ENCODE results near the gene GKAP1. TPM values are rescaled to one million over a fixed set of nuclear protein-coding genes. Genes with fewer than 3 reads are reported as not detected.
"Not testable (repeated sequence)": the region's sequence is repeated elsewhere in the genome, so short reads cannot be mapped to it uniquely, and the experiment has no call there.

Gene GKAP1
- total RNA-seq (1 to 10 TPM; 3.5 to 6.1 TPM), polyA plus RNA-seq (10 to 100 TPM in 1 of 2 donors, 1 to 10 TPM in 1; 3.2 to 10.9 TPM)

DNA sequence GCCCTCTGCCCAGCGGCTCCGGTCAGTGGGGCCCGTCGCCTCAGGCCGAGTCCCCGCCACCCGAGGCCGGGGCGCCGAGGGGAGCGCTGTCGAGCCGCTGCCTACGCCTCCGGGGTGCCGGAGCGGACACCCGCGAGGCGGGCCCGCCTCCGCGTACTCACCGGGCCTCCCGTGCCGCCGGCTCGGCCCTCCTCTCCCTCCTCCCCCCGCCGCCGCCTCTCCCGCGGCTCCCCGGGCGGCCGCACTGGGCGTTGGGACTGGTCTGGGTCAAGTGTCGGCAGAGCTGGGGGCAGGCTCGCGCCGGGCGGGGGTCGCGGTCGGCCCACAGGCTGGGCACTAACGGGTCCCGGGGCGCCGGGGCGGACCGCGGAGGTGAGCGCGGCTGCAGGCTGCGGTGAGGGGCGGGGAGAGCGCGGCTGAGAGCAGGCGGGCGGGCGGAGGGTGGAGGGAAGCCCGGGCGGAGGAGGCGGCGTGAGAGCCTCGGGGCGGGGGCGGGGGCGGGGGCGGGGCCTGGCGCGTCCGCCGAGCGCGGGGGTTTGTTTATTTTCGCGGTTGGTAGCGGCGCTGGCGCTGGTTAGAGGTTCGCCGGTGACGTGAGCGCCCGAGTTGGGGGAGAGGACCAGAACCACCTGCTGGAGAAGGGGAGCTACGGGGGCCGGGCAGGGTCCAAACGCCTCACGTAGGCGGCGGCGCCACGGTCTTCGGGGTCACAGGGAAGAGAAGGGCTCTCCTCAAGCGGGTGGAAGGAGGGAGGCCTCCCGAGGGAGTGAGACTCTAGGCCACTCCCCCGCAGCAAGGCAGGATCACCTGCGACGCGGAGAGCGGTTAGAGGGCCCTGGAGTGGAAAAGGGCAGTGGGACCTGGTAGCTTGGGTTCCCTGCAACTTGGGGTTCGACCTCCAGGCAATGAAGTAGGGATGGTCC is at the start of gene GKAP1:
Gene GKAP1 (minus strand): TSS at position 414 of the 923 bp plus-strand sequence. CDS start 11,252 bp downstream, outside the sequence.
- peak within 1 kb of the TSS; percentile 80 to 85 for H3K27ac ChIP-seq (ENCODE audit: low read depth in 1 of 2, low read length in 2 of 2)
- TF ChIP-seq SP1 (IDR thresholded peaks at IDR 0.05) (peak; percentile 16), RXRA (IDR thresholded peaks at IDR 0.05) (peak in 1 of 2 donors; percentile 8), EGR1 (IDR thresholded peaks at IDR 0.05; ENCODE audit: low read depth in 2 of 2) (peak in 1 of 2 donors; percentile 37), YY1 (IDR thresholded peaks at IDR 0.05) (peak; percentile 22)
- TF ChIP-seq, protein P1, sequence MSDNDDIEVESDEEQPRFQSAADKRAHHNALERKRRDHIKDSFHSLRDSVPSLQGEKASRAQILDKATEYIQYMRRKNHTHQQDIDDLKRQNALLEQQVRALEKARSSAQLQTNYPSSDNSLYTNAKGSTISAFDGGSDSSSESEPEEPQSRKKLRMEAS (IDR thresholded peaks at IDR 0.05) = peak; percentile 23
- TF ChIP-seq, protein P2, sequence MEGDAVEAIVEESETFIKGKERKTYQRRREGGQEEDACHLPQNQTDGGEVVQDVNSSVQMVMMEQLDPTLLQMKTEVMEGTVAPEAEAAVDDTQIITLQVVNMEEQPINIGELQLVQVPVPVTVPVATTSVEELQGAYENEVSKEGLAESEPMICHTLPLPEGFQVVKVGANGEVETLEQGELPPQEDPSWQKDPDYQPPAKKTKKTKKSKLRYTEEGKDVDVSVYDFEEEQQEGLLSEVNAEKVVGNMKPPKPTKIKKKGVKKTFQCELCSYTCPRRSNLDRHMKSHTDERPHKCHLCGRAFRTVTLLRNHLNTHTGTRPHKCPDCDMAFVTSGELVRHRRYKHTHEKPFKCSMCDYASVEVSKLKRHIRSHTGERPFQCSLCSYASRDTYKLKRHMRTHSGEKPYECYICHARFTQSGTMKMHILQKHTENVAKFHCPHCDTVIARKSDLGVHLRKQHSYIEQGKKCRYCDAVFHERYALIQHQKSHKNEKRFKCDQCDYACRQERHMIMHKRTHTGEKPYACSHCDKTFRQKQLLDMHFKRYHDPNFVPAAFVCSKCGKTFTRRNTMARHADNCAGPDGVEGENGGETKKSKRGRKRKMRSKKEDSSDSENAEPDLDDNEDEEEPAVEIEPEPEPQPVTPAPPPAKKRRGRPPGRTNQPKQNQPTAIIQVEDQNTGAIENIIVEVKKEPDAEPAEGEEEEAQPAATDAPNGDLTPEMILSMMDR (IDR thresholded peaks at IDR 0.05; ENCODE audit: low read depth, low read length, missing input control) = peak; percentile 12
- H3K27me3 ChIP-seq (ENCODE audit: control insufficient read depth in 4 of 4, insufficient read depth in 4 of 4, low read length in 3 of 4); H3K36me3 ChIP-seq (ENCODE audit: control insufficient read depth in 4 of 4, insufficient read depth in 3 of 4, low read depth in 1 of 4, low read length in 3 of 4); H3K9me3 ChIP-seq (ENCODE audit: control insufficient read depth in 4 of 4, low read length in 3 of 4); H3K4me1 ChIP-seq (ENCODE audit: control insufficient read depth in 4 of 4, insufficient read depth in 4 of 4, low read length in 3 of 4): not testable (repeated sequence)
- DNase-seq (ENCODE audit: low spot score) = peak; percentile 88
- peak within 1 kb of the TSS; percentile 54 to 66 for H3K9ac ChIP-seq (ENCODE audit: low read depth in 1 of 2, low read length in 2 of 2)
- 1% methylated on average over 103 of the region's 103 CpGs for WGBS
- H3K4me3 ChIP-seq (ENCODE audit: low read depth in 1 of 3, low read length in 3 of 3) = peak within 1 kb of the TSS; percentile 63 to 81 (median 72)

- H3K4me1 ChIP-seq (ENCODE audit: control insufficient read depth in 4 of 4, insufficient read depth in 4 of 4, low read length in 3 of 4); H3K9ac ChIP-seq (ENCODE audit: low read depth in 1 of 2, low read length in 2 of 2); H3K4me3 ChIP-seq (ENCODE audit: low read depth in 1 of 3, low read length in 3 of 3); H3K27ac ChIP-seq (ENCODE audit: low read depth in 1 of 2, low read length in 2 of 2); DNase-seq (ENCODE audit: low spot score); H3K27me3 ChIP-seq (ENCODE audit: control insufficient read depth in 4 of 4, insufficient read depth in 4 of 4, low read length in 3 of 4); H3K36me3 ChIP-seq (ENCODE audit: control insufficient read depth in 4 of 4, insufficient read depth in 3 of 4, low read depth in 1 of 4, low read length in 3 of 4); H3K9me3 ChIP-seq (ENCODE audit: control insufficient read depth in 4 of 4, low read length in 3 of 4): not testable (repeated sequence)
- 95% methylated on average over 8 of the region's 8 CpGs for whole genome bisulfite sequencing
Observed at GRCh38 chr9:83849895-83850294, 32.3 kb upstream of the GKAP1 start.

DNA sequence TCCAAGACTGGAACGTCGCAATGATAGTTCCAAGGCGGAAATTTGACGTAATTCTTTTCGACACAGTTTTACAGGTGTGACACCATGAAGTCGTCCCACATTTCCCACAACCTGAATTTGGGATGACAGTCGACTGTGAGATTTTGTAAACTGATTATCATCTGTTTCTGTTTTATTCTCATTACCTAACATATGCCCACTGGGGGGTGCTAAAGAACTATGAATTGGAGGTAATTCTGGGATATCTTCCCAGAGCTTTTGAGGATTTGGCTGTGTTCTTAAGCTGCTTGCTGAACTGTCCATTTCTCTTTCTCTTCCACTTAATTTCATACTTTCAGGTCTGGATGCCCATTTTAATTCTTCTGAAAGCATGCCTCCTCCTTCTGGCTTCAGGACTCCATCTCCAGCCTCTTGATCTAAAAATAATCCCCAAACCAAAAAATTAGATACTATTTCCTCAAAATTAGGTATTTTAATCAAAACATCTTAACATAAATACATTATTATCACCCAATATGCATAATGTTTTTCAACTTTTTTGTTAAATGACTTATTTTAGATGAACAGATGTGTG is 19.6 kb upstream of the GKAP1 start:
- H3K27me3 ChIP-seq (ENCODE audit: control insufficient read depth in 4 of 4, insufficient read depth in 4 of 4, low read length in 3 of 4); H3K36me3 ChIP-seq (ENCODE audit: control insufficient read depth in 4 of 4, insufficient read depth in 3 of 4, low read depth in 1 of 4, low read length in 3 of 4); H3K4me3 ChIP-seq (ENCODE audit: low read depth in 1 of 3, low read length in 3 of 3); DNase-seq (ENCODE audit: low spot score); H3K27ac ChIP-seq (ENCODE audit: low read depth in 1 of 2, low read length in 2 of 2); H3K4me1 ChIP-seq (ENCODE audit: control insufficient read depth in 4 of 4, insufficient read depth in 4 of 4, low read length in 3 of 4); H3K9me3 ChIP-seq (ENCODE audit: control insufficient read depth in 4 of 4, low read length in 3 of 4); H3K9ac ChIP-seq (ENCODE audit: low read depth in 1 of 2, low read length in 2 of 2): not testable (repeated sequence)
- TF ChIP-seq RAD21 (IDR thresholded peaks at IDR 0.05) = peak; percentile 46 to 53
- 67% methylated on average over 7 of the region's 7 CpGs for WGBS

DNA sequence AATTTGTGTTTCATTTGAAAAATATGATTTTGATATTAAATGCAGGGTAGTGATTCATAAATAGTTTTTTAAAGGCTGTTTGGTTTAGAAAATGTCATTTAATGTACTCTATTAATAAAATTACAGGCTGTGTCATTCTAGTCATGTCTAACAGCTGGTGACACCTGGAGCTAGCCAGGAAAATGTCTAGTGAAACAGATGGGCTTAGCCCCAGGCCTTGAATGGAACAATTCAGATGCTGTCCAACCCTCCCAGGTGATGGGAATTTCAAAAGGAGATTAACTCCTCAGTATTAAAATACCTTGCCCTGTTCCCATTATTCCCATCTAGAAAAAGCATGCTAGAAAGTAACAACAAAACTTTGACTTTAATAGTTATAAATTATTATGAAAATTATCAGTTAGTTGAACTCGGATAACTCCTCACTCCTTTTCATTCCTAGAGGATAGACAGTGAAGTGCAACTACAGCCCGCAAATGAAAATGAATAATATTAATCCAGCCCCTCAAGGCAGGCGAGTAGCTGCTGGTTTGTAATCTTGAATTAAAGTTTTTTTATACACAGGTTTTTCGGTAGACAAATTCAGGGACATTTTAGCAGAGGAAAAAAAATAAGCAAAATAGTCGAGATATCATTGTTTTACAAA is 13.0 kb upstream of the GKAP1 start:
- not testable (repeated sequence) for H3K9ac ChIP-seq (ENCODE audit: low read depth in 1 of 2, low read length in 2 of 2); H3K36me3 ChIP-seq (ENCODE audit: control insufficient read depth in 4 of 4, insufficient read depth in 3 of 4, low read depth in 1 of 4, low read length in 3 of 4); H3K4me3 ChIP-seq (ENCODE audit: low read depth in 1 of 3, low read length in 3 of 3); H3K27me3 ChIP-seq (ENCODE audit: control insufficient read depth in 4 of 4, insufficient read depth in 4 of 4, low read length in 3 of 4); H3K27ac ChIP-seq (ENCODE audit: low read depth in 1 of 2, low read length in 2 of 2); DNase-seq (ENCODE audit: low spot score); H3K9me3 ChIP-seq (ENCODE audit: control insufficient read depth in 4 of 4, low read length in 3 of 4); H3K4me1 ChIP-seq (ENCODE audit: control insufficient read depth in 4 of 4, insufficient read depth in 4 of 4, low read length in 3 of 4)
- WGBS = 90% methylated on average over 5 of the region's 5 CpGs

DNA sequence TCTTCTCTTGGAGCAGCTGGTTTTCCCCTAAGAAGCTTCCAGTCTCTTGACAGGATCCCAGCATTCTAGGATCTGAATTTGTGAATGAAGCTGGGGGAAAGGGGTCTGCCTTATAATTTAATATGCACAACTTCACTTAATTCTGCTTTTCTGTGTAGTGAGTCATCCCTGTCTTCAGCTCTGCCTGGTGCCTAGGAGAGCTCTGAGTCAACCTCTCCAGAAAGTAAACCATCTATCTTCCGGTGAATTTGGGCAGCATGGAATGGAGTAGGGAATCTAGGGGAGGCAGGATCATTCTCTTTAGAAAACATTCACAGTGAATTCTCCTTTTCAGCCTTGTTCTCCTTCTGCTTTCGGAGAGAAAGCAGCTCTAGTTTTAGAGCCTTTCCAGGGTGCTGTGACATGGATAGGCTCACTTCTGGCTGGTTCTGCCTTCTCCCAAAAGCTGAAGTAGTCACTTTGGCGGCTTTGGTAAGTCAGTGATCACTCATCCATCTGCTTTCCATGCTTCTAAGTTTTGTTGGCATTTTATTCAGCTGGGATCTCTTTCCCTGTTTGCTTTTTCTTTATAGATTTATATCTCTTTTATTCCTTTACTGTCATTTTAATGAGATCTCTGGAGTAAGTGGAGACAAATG is 7.5 kb upstream of the GKAP1 start:
- not testable (repeated sequence) for DNase-seq (ENCODE audit: low spot score); H3K36me3 ChIP-seq (ENCODE audit: control insufficient read depth in 4 of 4, insufficient read depth in 3 of 4, low read depth in 1 of 4, low read length in 3 of 4); H3K4me3 ChIP-seq (ENCODE audit: low read depth in 1 of 3, low read length in 3 of 3); H3K4me1 ChIP-seq (ENCODE audit: control insufficient read depth in 4 of 4, insufficient read depth in 4 of 4, low read length in 3 of 4); H3K9me3 ChIP-seq (ENCODE audit: control insufficient read depth in 4 of 4, low read length in 3 of 4); H3K27me3 ChIP-seq (ENCODE audit: control insufficient read depth in 4 of 4, insufficient read depth in 4 of 4, low read length in 3 of 4); H3K27ac ChIP-seq (ENCODE audit: low read depth in 1 of 2, low read length in 2 of 2); H3K9ac ChIP-seq (ENCODE audit: low read depth in 1 of 2, low read length in 2 of 2)
- 95% methylated on average over 3 of the region's 3 CpGs for WGBS

GRCh38 chr9:83817011-83817355 is 586 bp downstream of the GKAP1 start:
- not testable (repeated sequence) for H3K4me1 ChIP-seq (ENCODE audit: control insufficient read depth in 4 of 4, insufficient read depth in 4 of 4, low read length in 3 of 4); H3K9me3 ChIP-seq (ENCODE audit: control insufficient read depth in 4 of 4, low read length in 3 of 4); DNase-seq (ENCODE audit: low spot score); H3K36me3 ChIP-seq (ENCODE audit: control insufficient read depth in 4 of 4, insufficient read depth in 3 of 4, low read depth in 1 of 4, low read length in 3 of 4); H3K27me3 ChIP-seq (ENCODE audit: control insufficient read depth in 4 of 4, insufficient read depth in 4 of 4, low read length in 3 of 4)
- peak overlapping the region; percentile 54 to 66 for H3K9ac ChIP-seq (ENCODE audit: low read depth in 1 of 2, low read length in 2 of 2)
- under 1% methylated on average over 38 of the region's 38 CpGs for WGBS
- peak overlapping the region; percentile 80 to 85 for H3K27ac ChIP-seq (ENCODE audit: low read depth in 1 of 2, low read length in 2 of 2)
- H3K4me3 ChIP-seq (ENCODE audit: low read depth in 1 of 3, low read length in 3 of 3) = peak overlapping the region; percentile 63 to 81 (median 72)

Data from liver (tissue), 9 donors.